Caco-2 (cell line): ENCODE results near the gene AIFM3. TPM values are rescaled to one million over a fixed set of nuclear protein-coding genes. Genes with fewer than 3 reads are reported as not detected.
"Not testable (repeated sequence)": the region's sequence is repeated elsewhere in the genome, so short reads cannot be mapped to it uniquely, and the experiment has no call there.

Experiments used
- BruUV-seq: library from RNA; stranded (reverse); fragments of 400-500 nt; replicated peaks from 2 replicates; lab custom pipeline; 2021; lab: Mats Ljungman, UMichigan
- CTCF ChIA-PET: fragments of 300-600 bp; sonication (Branson Sonifier 250); formaldehyde crosslinking; loops from one replicate; lab custom pipeline; 2022; ENCODE audit warnings: antibody characterized with exemption; lab: Charles Lee
- POLR2A ChIA-PET: fragments of 300-600 bp; sonication (Branson Sonifier 250); formaldehyde crosslinking; loops from one replicate; lab custom pipeline; 2022; ENCODE audit warnings: antibody characterized with exemption; lab: Charles Lee
- DNase-seq, 2 experiments: peaks; one replicate each; pipeline versions ENCODE4 v3.0.0 to v3.0.0-alpha.2; 2020 to 2022
- H3K27me3 ChIP-seq: replicated peaks from 2 replicates; pipeline ENCODE4 v1.6.0; 2011; ENCODE audit warnings: low read length; ENCODE audit not compliant: control insufficient read depth, insufficient read depth
- H3K36me3 ChIP-seq: 2 replicates; pipeline ENCODE4 v1.5.1; 2011; ENCODE audit warnings: low read length; ENCODE audit not compliant: control insufficient read depth, insufficient read depth
- H3K4me1 ChIP-seq: fragments of 250-450 bp; sonication (Bioruptor Pico); 2 replicates; pipeline ENCODE4 v1.5.1; 2020; ENCODE audit warnings: mild to moderate bottlenecking
- H3K4me3 ChIP-seq: 2 replicates; pipeline ENCODE4 v1.5.1; 2011; ENCODE audit warnings: low read depth, mild to moderate bottlenecking, control low read depth, low read length
- H3K9me3 ChIP-seq: fragments of 250-450 bp; sonication (Bioruptor Pico); 2 replicates; pipeline ENCODE4 v1.5.1; 2020; ENCODE audit warnings: mild to moderate bottlenecking, moderate library complexity
- H3K27ac Mint-ChIP-seq: one replicate; pipeline ENCODE4 v1.8.0; 2022; ENCODE audit warnings: mixed read lengths; ENCODE audit not compliant: unreplicated experiment
- H3K27me3 Mint-ChIP-seq: one replicate; pipeline ENCODE4 v1.8.0; 2022; ENCODE audit warnings: mixed read lengths; ENCODE audit not compliant: insufficient read depth, unreplicated experiment
- H3K36me3 Mint-ChIP-seq: one replicate; pipeline ENCODE4 v1.8.0; 2022; ENCODE audit warnings: mild to moderate bottlenecking, mixed read lengths; ENCODE audit not compliant: insufficient read depth, unreplicated experiment
- H3K4me1 Mint-ChIP-seq: one replicate; pipeline ENCODE4 v1.8.0; 2022; ENCODE audit warnings: low read depth, mixed read lengths; ENCODE audit not compliant: unreplicated experiment
- H3K4me3 Mint-ChIP-seq: one replicate; pipeline ENCODE4 v1.8.0; 2022; ENCODE audit warnings: mild to moderate bottlenecking, moderate library complexity, mixed read lengths; ENCODE audit not compliant: unreplicated experiment
- H3K9me3 Mint-ChIP-seq: one replicate; pipeline ENCODE4 v1.8.0; 2022; ENCODE audit warnings: mixed read lengths; ENCODE audit not compliant: unreplicated experiment
- CTCF ChIP-seq, 2 experiments: fragments of 200-600 bp in 1 of 2; IDR thresholded peaks; 1 replicate in 1 of 2; 2 replicates in 1 of 2; pipeline versions ENCODE4 v1.5.1 to v1.8.0; 2011 to 2022; ENCODE audit warnings: antibody characterized with exemption in 1 of 2, control low read depth in 1 of 2, inconsistent platforms in 1 of 2, low read depth in 1 of 2, low read length in 1 of 2, mild to moderate bottlenecking in 1 of 2, moderate library complexity in 1 of 2; ENCODE audit not compliant: insufficient read depth in 1 of 2, severe bottlenecking in 1 of 2, unreplicated experiment in 1 of 2
- intact Hi-C: fragments of 100-400 bp; cut with micrococcal nuclease; formaldehyde crosslinking; loops from one replicate; pipeline ENCODE4 v1.10.0; 2022; ENCODE audit not compliant: unreplicated experiment
- total RNA-seq: library from RNA; stranded (reverse); gene quantifications from 2 replicates; pipeline ENCODE4 v1.2.3, GENCODE V29; 2022

AIFM3 gene
- total RNA-seq, 1 experiment from 2014 or later = 0.73 TPM

- TSS peak; percentile 83 for BruUV-seq
- Histone ChIP-seq H3K36me3 (no peaks in the 10 kb centered on the region; the same call in 1 of the 2 replicates), H3K9me3 (no peaks in the 10 kb centered on the region), H3K4me1 (peaks cover 9% of the 10 kb centered on the region), H3K4me3 (peak within 1 kb of the TSS; percentile 43), H3K27me3 (no peaks in the 10 kb centered on the region)
- Mint-ChIP-seq H3K27me3 (no peaks in the 10 kb centered on the region), H3K9me3 (no peaks in the 10 kb centered on the region), H3K4me1 (peaks cover 10% of the 10 kb centered on the region), H3K36me3 (peaks cover 40% of the 10 kb centered on the region), H3K4me3 (peak within 1 kb of the TSS; percentile 98), H3K27ac (peak within 1 kb of the TSS; percentile 98)
- intact Hi-C loops = loop anchor here (1.0 to 2.0 kb wide), 4 partner anchors 19 to 116 kb away; partner anchors contain the start of gene LZTR1
- TF ChIP-seq CTCF (IDR thresholded peaks at IDR 0.05; ENCODE audit: insufficient read depth in 1 of 2, low read depth in 1 of 2, low read length in 1 of 2, severe bottlenecking in 1 of 2, unreplicated experiment in 1 of 2) = no peak
- POLR2A ChIA-PET = interaction anchor here (0.6 to 2.0 kb wide), 4 partner anchors 20 to 65 kb away, joined by 3 to 19 read pairs (median 4); partner anchors contain the start of gene LZTR1
- CTCF ChIA-PET = interaction anchor here (1.0 to 1.3 kb wide), 2 partner anchors 116 to 682 kb away, joined by 3 to 6 read pairs; partner anchors contain the start of gene DGCR6L
- peak; percentile 96 for DNase-seq
Observed at GRCh38 chr22:21001601-21002325, 34.7 kb downstream of the AIFM3 start, which contains the start of gene THAP7. TSS of gene THAP7 (minus strand) at chr22:21002118. CDS start at chr22:21001911, 207 bp downstream.

- H3K9me3 Mint-ChIP-seq = no peaks in the 10 kb centered on the region
- Histone ChIP-seq H3K36me3 (no peaks in the 10 kb centered on the region; the same call in 1 of the 2 replicates), H3K4me1 (peaks cover 9% of the 10 kb centered on the region), H3K4me3 (no peak overlapping the region), H3K27me3 (no peaks in the 10 kb centered on the region), H3K9me3 (no peaks in the 10 kb centered on the region)
- no peaks in the 10 kb centered on the region for H3K27me3 Mint-ChIP-seq
- no peak overlapping the region for H3K4me3 Mint-ChIP-seq
- H3K4me1 Mint-ChIP-seq = peaks cover 10% of the 10 kb centered on the region
- ChIA-PET POLR2A (no interaction called here), CTCF (interaction anchor here (0.6 kb wide), 1 partner anchor 553 kb away, joined by 5 read pairs; no protein-coding TSS in a partner anchor)
- no peak for DNase-seq
- H3K27ac Mint-ChIP-seq = no peak overlapping the region
- no peak for TF ChIP-seq CTCF (IDR thresholded peaks at IDR 0.05; ENCODE audit: insufficient read depth in 1 of 2, low read depth in 1 of 2, low read length in 1 of 2, severe bottlenecking in 1 of 2, unreplicated experiment in 1 of 2)
- BruUV-seq = no TSS peak
- peaks cover 22% of the 10 kb centered on the region for H3K36me3 Mint-ChIP-seq
- intact Hi-C loops = no loop called here
Observed at GRCh38 chr22:21003782-21004181, 36.7 kb downstream of the AIFM3 start.

- POLR2A ChIA-PET, BruUV-seq, H3K9me3 Mint-ChIP-seq, DNase-seq, H3K4me3 Mint-ChIP-seq, H3K27ac Mint-ChIP-seq, intact Hi-C loops, H3K36me3 ChIP-seq, H3K4me1 Mint-ChIP-seq, H3K27me3 ChIP-seq, H3K9me3 ChIP-seq, H3K36me3 Mint-ChIP-seq, H3K27me3 Mint-ChIP-seq, H3K4me3 ChIP-seq, H3K4me1 ChIP-seq: not testable (repeated sequence)
- CTCF ChIA-PET = interaction anchor here (0.9 kb wide), 1 partner anchor 250 kb away, joined by 3 read pairs; no protein-coding TSS in a partner anchor
Observed at GRCh38 chr22:21009208-21009607, 42.2 kb downstream of the AIFM3 start.
